Activated T-helper 9 cell treated with anti-CD3 and anti-CD28 coated beads, Interleukin-2, amount 50 U/mL, for 16 hours (primary cell): ENCODE results near the gene PDGFRA.

Experiments used
- DNase-seq: peaks from one replicate; pipeline ENCODE4 v3.0.0-alpha.2; 2020; ENCODE audit warnings: low read depth

PDGFRA gene

GRCh38 chr4:54228961-54229501 is at the start of gene PDGFRA:
PDGFRA (plus strand) TSS chr4:54229293; CDS start chr4:54258769, 29,476 bp downstream.
- no peak for DNase-seq

GRCh38 chr4:54184581-54184980 is 44.5 kb upstream of the PDGFRA start:
- DNase-seq = no peak

GRCh38 chr4:54185044-54185780 is 43.9 kb upstream of the PDGFRA start:
- no peak for DNase-seq

- DNase-seq = no peak
Measured at GRCh38 chr4:54185866-54186265, 43.2 kb upstream of the PDGFRA start.

- no peak for DNase-seq
Measured at GRCh38 chr4:54186371-54186770, 42.7 kb upstream of the PDGFRA start.

- DNase-seq = no peak
Measured at GRCh38 chr4:54187148-54187547, 41.9 kb upstream of the PDGFRA start.

- DNase-seq = no peak
Measured at GRCh38 chr4:54189140-54189539, 40.0 kb upstream of the PDGFRA start.

- no peak for DNase-seq
Measured at GRCh38 chr4:54192811-54193210, 36.3 kb upstream of the PDGFRA start.

GRCh38 chr4:54197926-54198325 is 31.2 kb upstream of the PDGFRA start:
- no peak for DNase-seq

GRCh38 chr4:54199919-54200318 is 29.2 kb upstream of the PDGFRA start:
- no peak for DNase-seq

- no peak for DNase-seq
Measured at GRCh38 chr4:54209617-54210016, 19.5 kb upstream of the PDGFRA start.

GRCh38 chr4:54213001-54213400 is 16.1 kb upstream of the PDGFRA start:
- no peak for DNase-seq

GRCh38 chr4:54213761-54214160 is 15.3 kb upstream of the PDGFRA start:
- DNase-seq = no peak

GRCh38 chr4:54215379-54216077 is 13.6 kb upstream of the PDGFRA start:
- no peak for DNase-seq

- no peak for DNase-seq
Measured at GRCh38 chr4:54217642-54218495, 11.2 kb upstream of the PDGFRA start.

GRCh38 chr4:54218736-54219135 is 10.4 kb upstream of the PDGFRA start:
- no peak for DNase-seq

- DNase-seq = no peak
Measured at GRCh38 chr4:54224996-54225597, 4.0 kb upstream of the PDGFRA start.

- DNase-seq = no peak
Measured at GRCh38 chr4:54225598-54226403, 3.3 kb upstream of the PDGFRA start.

- no peak for DNase-seq
Measured at GRCh38 chr4:54226404-54227255, 2.5 kb upstream of the PDGFRA start.
